Thyroid gland (tissue), 4 donors: ENCODE measurements around the gene IL17D. TPM values are rescaled to one million over a fixed set of nuclear protein-coding genes. Genes with fewer than 3 reads are reported as not detected.

Source experiments
- DNase-seq, 2 donors: peaks; one replicate each; pipeline ENCODE4 v3.0.0-alpha.2; 2019
- H3K27ac ChIP-seq, 3 donors: fragments of 200-600 bp; sonication (generic); 1 replicate in 2 of 3; 2 replicates in 1 of 3; pipeline ENCODE4 v1.5.1; 2016 to 2019; ENCODE audit warnings: mild to moderate bottlenecking in 1 of 3, moderate library complexity in 1 of 3
- H3K27me3 ChIP-seq: fragments of 200-600 bp; sonication (generic); one replicate; pipeline ENCODE4 v1.5.1; 2019
- H3K36me3 ChIP-seq, 2 donors: fragments of 200-600 bp; sonication (generic); one replicate each; pipeline ENCODE4 v1.5.1; 2016 to 2019
- H3K4me1 ChIP-seq, 2 donors: fragments of 200-600 bp; sonication (generic); one replicate each; pipeline ENCODE4 v1.5.1; 2017 to 2019
- H3K4me3 ChIP-seq, 3 donors: fragments of 200-600 bp; sonication (generic); replicated peaks in 1 of 3; 1 replicate in 2 of 3; 2 replicates in 1 of 3; pipeline ENCODE4 v1.5.1; 2016; ENCODE audit warnings: mild to moderate bottlenecking in 1 of 3
- H3K9me3 ChIP-seq: fragments of 200-600 bp; sonication (generic); one replicate; pipeline ENCODE4 v1.5.1; 2017
- CTCF ChIP-seq, 6 experiments: fragments of 200-600 bp in 3 of 6; fragments of 450-650 bp in 3 of 6; sonication (generic) in 3 of 6; IDR thresholded peaks; one replicate each; pipeline ENCODE4 v1.5.1; 2016 to 2019; ENCODE audit warnings: antibody characterized with exemption in 6 of 6, mild to moderate bottlenecking in 2 of 6, inconsistent platforms in 1 of 6, moderate library complexity in 1 of 6
- POLR2A ChIP-seq, 2 donors: fragments of 450-650 bp; IDR thresholded peaks; one replicate each; pipeline ENCODE4 v1.6.1; 2017; ENCODE audit warnings: antibody characterized with exemption in 2 of 2, mild to moderate bottlenecking in 2 of 2, moderate library complexity in 1 of 2
- WGBS, 2 donors: methylation state at CpG; one replicate each; pipeline ENCODE4 v1.1.5; 2017; 5-methylcytosine and 5-hydroxymethylcytosine counted together
- intact Hi-C: fragments of 100-400 bp; cut with DNase I; formaldehyde crosslinking; loops from one replicate; pipeline ENCODE4 v1.15.1; 2023
- total RNA-seq, 4 donors: library from RNA; depleted of rRNA; stranded (reverse); fragments of >200 nt; gene quantifications; one replicate each; pipeline ENCODE4 v1.2.3, GENCODE V29; 2016

Gene IL17D
- total RNA-seq, 4 donors from 2014 or later, result 2.7 to 6.5 (median 4.8) TPM

- Histone ChIP-seq H3K9me3 (no peaks in the 10 kb centered on the region), H3K4me1 (peaks cover 0 to 11% of the 10 kb centered on the region in 2 donors), H3K4me3 (no peak overlapping the region), H3K27ac (peak overlapping the region; percentile 31 to 64 (median 52)), H3K36me3 (no peaks in the 10 kb centered on the region), H3K27me3 (no peaks in the 10 kb centered on the region)
- DNase-seq, result peak; percentile 8
- 71 to 74% methylated on average over 9 of the region's 9 CpGs for WGBS, 2 donors
- no peak for TF ChIP-seq CTCF (IDR thresholded peaks at IDR 0.05)
- TF ChIP-seq POLR2A (IDR thresholded peaks at IDR 0.05), result no peak
- intact Hi-C loops, result loop anchor here (5.0 to 10.0 kb wide), 4 partner anchors 58 to 530 kb away; partner anchors contain the start of gene EEF1AKMT1
Measured at GRCh38 chr13:20714563-20715329, 11.2 kb downstream of the IL17D start.

- H3K27me3 ChIP-seq, result no peaks in the 10 kb centered on the region
- H3K36me3 ChIP-seq, result no peaks in the 10 kb centered on the region
- no peaks in the 10 kb centered on the region for H3K9me3 ChIP-seq
- no peak for TF ChIP-seq CTCF (IDR thresholded peaks at IDR 0.05)
- no peak for TF ChIP-seq POLR2A (IDR thresholded peaks at IDR 0.05)
- no peak overlapping the region for H3K4me3 ChIP-seq
- H3K4me1 ChIP-seq, result peaks cover 0 to 11% of the 10 kb centered on the region in 2 donors
- intact Hi-C loops, result loop anchor here (5.0 to 10.0 kb wide), 3 partner anchors 57 to 531 kb away; partner anchors contain the start of gene EEF1AKMT1
- DNase-seq, result no peak
- 68 to 79% methylated on average over 6 of the region's 6 CpGs for WGBS, 2 donors
- peak overlapping the region in 1 of 3 donors; percentile 31 for H3K27ac ChIP-seq
Measured at GRCh38 chr13:20715330-20715712, 11.8 kb downstream of the IL17D start.

- peaks cover 6 to 20% of the 10 kb centered on the region in 2 donors for H3K4me1 ChIP-seq
- no peak overlapping the region for H3K27ac ChIP-seq
- DNase-seq, result no peak
- no peak overlapping the region for H3K4me3 ChIP-seq
- 65 to 66% methylated on average over 15 of the region's 15 CpGs for WGBS, 2 donors
- peaks cover 6% of the 10 kb centered on the region for H3K27me3 ChIP-seq
- no peaks in the 10 kb centered on the region for H3K36me3 ChIP-seq
- TF ChIP-seq CTCF (IDR thresholded peaks at IDR 0.05), result no peak
- no peak for TF ChIP-seq POLR2A (IDR thresholded peaks at IDR 0.05)
- intact Hi-C loops, result loop anchor here (5.0 to 10.0 kb wide), 3 partner anchors 55 to 532 kb away; partner anchors contain the start of gene EEF1AKMT1
- no peaks in the 10 kb centered on the region for H3K9me3 ChIP-seq
Measured at GRCh38 chr13:20716951-20717350, 13.5 kb downstream of the IL17D start.

- no peak for DNase-seq
- no peak overlapping the region for H3K27ac ChIP-seq
- 91 to 94% methylated on average over 40 to 44 of the region's 44 CpGs for WGBS, 2 donors
- H3K36me3 ChIP-seq, result no peaks in the 10 kb centered on the region
- H3K4me1 ChIP-seq, result peaks cover 9 to 16% of the 10 kb centered on the region in 2 donors
- H3K9me3 ChIP-seq, result no peaks in the 10 kb centered on the region
- no peak overlapping the region for H3K4me3 ChIP-seq
- intact Hi-C loops, result loop anchor here (5.0 to 10.0 kb wide), 3 partner anchors 54 to 533 kb away; partner anchors contain the start of gene EEF1AKMT1
- H3K27me3 ChIP-seq, result peaks cover 6% of the 10 kb centered on the region
- TF ChIP-seq CTCF (IDR thresholded peaks at IDR 0.05) (no peak), POLR2A (IDR thresholded peaks at IDR 0.05) (no peak)
Measured at GRCh38 chr13:20717581-20718542, 14.4 kb downstream of the IL17D start.
